Calu3 (cell line): ENCODE results near the gene MLXIP. TPM values are rescaled to one million over a fixed set of nuclear protein-coding genes. Genes with fewer than 3 reads are reported as not detected.

Experiments used
- BruUV-seq: library from RNA; stranded (reverse); fragments of 400-500 nt; replicated peaks from 2 replicates; lab custom pipeline; 2021; lab: Mats Ljungman, UMichigan
- CTCF ChIA-PET: fragments of 300-600 bp; sonication (Branson Sonifier 250); formaldehyde crosslinking; loops from one replicate; lab custom pipeline; 2022; ENCODE audit warnings: antibody characterized with exemption; lab: Charles Lee
- DNase-seq: peaks from one replicate; pipeline ENCODE4 v3.0.0; 2022
- H3K27ac Mint-ChIP-seq: one replicate; pipeline ENCODE4 v1.8.0; 2022; ENCODE audit warnings: mixed read lengths; ENCODE audit not compliant: unreplicated experiment
- H3K27me3 Mint-ChIP-seq: one replicate; pipeline ENCODE4 v1.8.0; 2022; ENCODE audit warnings: mixed read lengths; ENCODE audit not compliant: unreplicated experiment
- H3K36me3 Mint-ChIP-seq: one replicate; pipeline ENCODE4 v1.8.0; 2022; ENCODE audit warnings: mild to moderate bottlenecking, moderate library complexity, mixed read lengths; ENCODE audit not compliant: insufficient read depth, unreplicated experiment
- H3K4me1 Mint-ChIP-seq: one replicate; pipeline ENCODE4 v1.8.0; 2022; ENCODE audit warnings: mild to moderate bottlenecking, low read depth, mixed read lengths; ENCODE audit not compliant: unreplicated experiment
- H3K4me3 Mint-ChIP-seq: one replicate; pipeline ENCODE4 v1.8.0; 2022; ENCODE audit warnings: mild to moderate bottlenecking, low read depth, moderate library complexity, mixed read lengths; ENCODE audit not compliant: unreplicated experiment
- H3K9me3 Mint-ChIP-seq: one replicate; pipeline ENCODE4 v1.8.0; 2022; ENCODE audit warnings: low read depth, mixed read lengths; ENCODE audit not compliant: unreplicated experiment
- CTCF ChIP-seq: fragments of 200-600 bp; IDR thresholded peaks from one replicate; pipeline ENCODE4 v1.8.0; 2022; ENCODE audit warnings: antibody characterized with exemption; ENCODE audit not compliant: unreplicated experiment
- intact Hi-C: fragments of 100-400 bp; cut with micrococcal nuclease; formaldehyde crosslinking; loops from one replicate; pipeline ENCODE4 v1.10.0; 2022; ENCODE audit not compliant: unreplicated experiment
- total RNA-seq: library from RNA; stranded (reverse); gene quantifications from 2 replicates; pipeline ENCODE4 v1.2.3, GENCODE V29; 2022

Gene MLXIP
- total RNA-seq, 1 experiment from 2014 or later, result 55.3 TPM

- no peak overlapping the region for H3K27ac Mint-ChIP-seq
- no peak for TF ChIP-seq CTCF
- intact Hi-C loops, result no loop called here
These were observed 48.0 kb upstream of the MLXIP start for GRCh38 chr12:122030424-122031035.

GRCh38 chr12:122031342-122032216 is 47.0 kb upstream of the MLXIP start:
- Mint-ChIP-seq H3K27ac (peak overlapping the region; percentile 27), H3K36me3 (peaks cover 17% of the 10 kb centered on the region), H3K9me3 (no peaks in the 10 kb centered on the region), H3K4me3 (no peak overlapping the region), H3K4me1 (peaks cover 52% of the 10 kb centered on the region), H3K27me3 (no peaks in the 10 kb centered on the region)
- intact Hi-C loops, result no loop called here
- BruUV-seq, result no TSS peak
- peak; percentile 78 for DNase-seq
- CTCF ChIA-PET, result interaction anchor here (0.6 kb wide), 1 partner anchor 1513 kb away, joined by 3 read pairs; no protein-coding TSS in a partner anchor
- peak; percentile 95 for TF ChIP-seq CTCF

More at GRCh38 chr12:122030424-122031035, 48.0 kb upstream of the MLXIP start:
- Mint-ChIP-seq H3K27me3 (no peaks in the 10 kb centered on the region), H3K4me3 (no peak overlapping the region), H3K4me1 (peaks cover 43% of the 10 kb centered on the region), H3K36me3 (peaks cover 13% of the 10 kb centered on the region), H3K9me3 (no peaks in the 10 kb centered on the region)
- DNase-seq, result peak; percentile 13
- CTCF ChIA-PET, result no interaction called here
- BruUV-seq, result no TSS peak

GRCh38 chr12:122032580-122032979 is 46.0 kb upstream of the MLXIP start:
- DNase-seq, result no peak
- no peak for TF ChIP-seq CTCF
- CTCF ChIA-PET, result interaction anchor here (0.6 kb wide), 1 partner anchor 21 kb away, joined by 3 read pairs; no protein-coding TSS in a partner anchor
- Mint-ChIP-seq H3K36me3 (peaks cover 27% of the 10 kb centered on the region), H3K4me1 (peaks cover 52% of the 10 kb centered on the region), H3K27ac (no peak overlapping the region), H3K4me3 (no peak overlapping the region), H3K9me3 (no peaks in the 10 kb centered on the region), H3K27me3 (no peaks in the 10 kb centered on the region)
- no TSS peak for BruUV-seq
- intact Hi-C loops, result no loop called here

GRCh38 chr12:122035292-122035691 is 43.3 kb upstream of the MLXIP start:
- H3K4me1 Mint-ChIP-seq, result peaks cover 34% of the 10 kb centered on the region
- peak overlapping the region; percentile 51 for H3K27ac Mint-ChIP-seq
- intact Hi-C loops, result no loop called here
- no TSS peak for BruUV-seq
- peak; percentile 83 for DNase-seq
- H3K27me3 Mint-ChIP-seq, result no peaks in the 10 kb centered on the region
- no peak for TF ChIP-seq CTCF
- peaks cover 30% of the 10 kb centered on the region for H3K36me3 Mint-ChIP-seq
- no peaks in the 10 kb centered on the region for H3K9me3 Mint-ChIP-seq
- peak overlapping the region; percentile 39 for H3K4me3 Mint-ChIP-seq
- CTCF ChIA-PET, result no interaction called here
